WTC11 (cell line): ENCODE results near the gene UCP3. TPM values are rescaled to one million over a fixed set of nuclear protein-coding genes. Genes with fewer than 3 reads are reported as not detected.

Source experiments
- ATAC-seq: fragments of 200-7000 bp; cut with Tn5 transposase; 2 replicates; pipeline ENCODE4 v1.10.0; 2021; ENCODE audit warnings: mild to moderate bottlenecking, moderate library complexity
- CTCF ChIA-PET: fragments of 300-600 bp; sonication (Branson Sonifier 250); formaldehyde crosslinking; loops from one replicate; lab custom pipeline; 2021; ENCODE audit warnings: antibody characterized with exemption; lab: Charles Lee
- POLR2A ChIA-PET: fragments of 350-600 bp; sonication (Branson Sonifier 250); formaldehyde crosslinking; loops from one replicate; lab custom pipeline; 2021; ENCODE audit warnings: antibody characterized with exemption; lab: Charles Lee
- DNase-seq: peaks from one replicate; pipeline ENCODE4 v3.0.0; 2021; ENCODE audit warnings: low spot score
- H3K27ac Mint-ChIP-seq: 2 replicates; pipeline ENCODE4 v1.8.0; 2021; ENCODE audit warnings: mixed read lengths
- H3K27me3 Mint-ChIP-seq: 2 replicates; pipeline ENCODE4 v1.8.0; 2021; ENCODE audit warnings: low read depth, mild to moderate bottlenecking, moderate library complexity, mixed read lengths
- H3K36me3 Mint-ChIP-seq: 2 replicates; pipeline ENCODE4 v1.8.0; 2021; ENCODE audit warnings: mixed read lengths
- H3K4me1 Mint-ChIP-seq: 2 replicates; pipeline ENCODE4 v1.8.0; 2022; ENCODE audit warnings: mixed read lengths
- H3K4me3 Mint-ChIP-seq: 2 replicates; pipeline ENCODE4 v1.8.0; 2021; ENCODE audit warnings: mild to moderate bottlenecking, moderate library complexity, mixed read lengths
- H3K9me3 Mint-ChIP-seq: 2 replicates; pipeline ENCODE4 v1.8.0; 2021; ENCODE audit warnings: mixed read lengths
- ETV6 ChIP-seq: sonication (generic); formaldehyde crosslinking; IDR thresholded peaks from 2 replicates; pipeline ENCODE4 v1.8.1; 2022; ENCODE audit warnings: mild to moderate bottlenecking, missing genetic modification reagents
- MYBL2 ChIP-seq: sonication (generic); formaldehyde crosslinking; IDR thresholded peaks from 2 replicates; pipeline ENCODE4 v1.8.1; 2023; ENCODE audit warnings: mild to moderate bottlenecking, moderate library complexity, missing genetic modification reagents
- NR2C2 ChIP-seq: sonication (generic); formaldehyde crosslinking; IDR thresholded peaks from 2 replicates; pipeline ENCODE4 v1.8.0; 2022; ENCODE audit warnings: mild to moderate bottlenecking, missing genetic modification reagents
- SP1 ChIP-seq: sonication (generic); formaldehyde crosslinking; conservative IDR thresholded peaks from 2 replicates; pipeline ENCODE4 v1.8.1; 2022; ENCODE audit warnings: missing genetic modification reagents
- TEAD1 ChIP-seq: sonication (generic); formaldehyde crosslinking; IDR thresholded peaks from 2 replicates; pipeline ENCODE4 v1.8.0; 2022; ENCODE audit warnings: mild to moderate bottlenecking, missing genetic modification reagents
- TP53 ChIP-seq: sonication (generic); formaldehyde crosslinking; IDR thresholded peaks from 2 replicates; pipeline ENCODE4 v1.8.1; 2023; ENCODE audit warnings: mild to moderate bottlenecking, missing genetic modification reagents
- ZNF219 ChIP-seq: sonication (generic); formaldehyde crosslinking; IDR thresholded peaks from 2 replicates; pipeline ENCODE4 v1.8.0; 2023; ENCODE audit warnings: missing genetic modification reagents, mild to moderate bottlenecking, borderline replicate concordance
- total RNA-seq: library from RNA; stranded (reverse); gene quantifications from 3 replicates; pipeline ENCODE4 v1.2.3, GENCODE V29; 2021
- TF ChIP-seq, protein P1 (sequence below): sonication (generic); formaldehyde crosslinking; IDR thresholded peaks from 2 replicates; pipeline ENCODE4 v1.8.0; 2022; ENCODE audit warnings: missing genetic modification reagents
- TF ChIP-seq, protein P2 (sequence below): sonication (generic); formaldehyde crosslinking; IDR thresholded peaks from 2 replicates; pipeline ENCODE4 v1.8.1; 2023; ENCODE audit warnings: mild to moderate bottlenecking, missing genetic modification reagents, moderate library complexity
- TF ChIP-seq, protein P3 (sequence below): sonication (generic); formaldehyde crosslinking; IDR thresholded peaks from 2 replicates; pipeline ENCODE4 v1.8.0; 2023; ENCODE audit warnings: missing genetic modification reagents
- TF ChIP-seq, protein P4 (sequence below): fragments of 250-450 bp; sonication (Bioruptor Pico); IDR thresholded peaks from 2 replicates; pipeline ENCODE4 v1.9.0; 2021; ENCODE audit warnings: mild to moderate bottlenecking
- TF ChIP-seq, protein P5 (sequence below): fragments of 250-450 bp; sonication (Bioruptor Pico); IDR thresholded peaks from 2 replicates; pipeline ENCODE4 v1.9.0; 2021; ENCODE audit warnings: mild to moderate bottlenecking
- TF ChIP-seq, protein P6 (sequence below): sonication (generic); formaldehyde crosslinking; IDR thresholded peaks from 2 replicates; pipeline ENCODE4 v1.8.0; 2023; ENCODE audit warnings: mild to moderate bottlenecking, missing genetic modification reagents
- TF ChIP-seq, protein P7 (sequence below): fragments of 250-450 bp; sonication (Bioruptor Pico); conservative IDR thresholded peaks from 2 replicates; pipeline ENCODE4 v1.9.0; 2021; ENCODE audit warnings: mild to moderate bottlenecking

The UCP3 gene
- total RNA-seq, 1 experiment from 2014 or later, result 0.55 TPM

DNA sequence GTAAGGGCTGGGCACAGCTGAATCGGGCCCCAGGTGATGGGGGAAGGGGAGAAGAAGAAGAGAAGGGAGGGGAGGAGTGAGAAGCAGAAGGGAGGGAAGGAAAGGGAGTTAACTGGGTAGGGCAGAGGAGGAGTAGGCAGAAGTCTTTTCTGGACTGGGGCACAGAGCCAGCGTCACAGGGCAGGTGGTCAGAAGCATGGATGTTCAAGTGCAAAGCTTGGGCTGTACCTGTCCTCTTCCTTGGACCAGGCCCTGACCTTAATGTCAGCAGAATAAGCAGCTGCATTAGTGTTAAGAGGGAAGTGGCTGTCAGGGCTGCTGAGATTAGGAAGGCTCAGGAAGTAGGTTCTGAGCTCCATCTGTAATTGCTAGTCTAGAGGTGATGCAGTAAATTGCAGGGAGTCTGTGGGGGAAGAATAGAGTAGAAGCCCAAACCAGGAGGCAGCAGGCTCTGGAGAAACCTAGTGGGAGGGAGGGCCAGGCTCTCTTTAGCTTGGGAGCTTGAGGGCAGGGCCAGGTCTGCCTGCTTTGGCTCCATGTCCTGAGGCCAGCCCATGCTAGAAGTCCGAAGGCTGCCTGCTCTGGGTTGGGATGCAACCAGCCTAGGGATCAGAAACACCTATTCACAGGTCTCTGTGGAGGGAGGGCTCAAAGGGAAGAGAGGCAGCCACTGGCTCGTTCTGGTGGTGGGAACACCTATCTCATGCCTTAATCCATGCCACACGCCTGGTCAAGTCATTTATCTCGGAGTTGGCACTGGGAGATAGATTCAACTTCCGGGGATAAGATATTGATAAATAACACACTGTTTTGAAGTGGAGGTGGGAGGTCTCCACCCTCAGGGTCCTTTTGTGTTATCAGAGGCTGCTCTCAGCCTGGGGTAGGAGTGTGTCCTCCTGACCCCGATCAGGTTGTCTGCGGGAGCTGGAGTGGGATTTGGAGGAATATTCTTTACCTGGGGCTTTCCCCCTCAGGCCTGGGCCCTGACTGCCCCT, 1.7 kb upstream of the UCP3 start:
- H3K27ac Mint-ChIP-seq, result 0 out of 2 replicates have a peak overlapping the region, but pooled peaks have one; percentile 32
- H3K27me3 Mint-ChIP-seq, result no peaks in the 10 kb centered on the region
- ChIA-PET POLR2A (no interaction called here), CTCF (interaction anchor here (0.6 to 1.0 kb wide), 2 partner anchors 9 to 10 kb away, joined by 3 read pairs; no protein-coding TSS in a partner anchor)
- ATAC-seq (peak; percentile 66), DNase-seq (no peak)
- H3K4me3 Mint-ChIP-seq, result no peak overlapping the region
- no peaks in the 10 kb centered on the region for H3K9me3 Mint-ChIP-seq
- H3K36me3 Mint-ChIP-seq, result 0 out of 2 replicates have a peak, but pooled peaks cover 3% of the 10 kb centered on the region
- peaks cover 7% of the 10 kb centered on the region for H3K4me1 Mint-ChIP-seq
- TF ChIP-seq TEAD1 (CRISPR knock-in tag), result no peak
- TF ChIP-seq, protein P1, sequence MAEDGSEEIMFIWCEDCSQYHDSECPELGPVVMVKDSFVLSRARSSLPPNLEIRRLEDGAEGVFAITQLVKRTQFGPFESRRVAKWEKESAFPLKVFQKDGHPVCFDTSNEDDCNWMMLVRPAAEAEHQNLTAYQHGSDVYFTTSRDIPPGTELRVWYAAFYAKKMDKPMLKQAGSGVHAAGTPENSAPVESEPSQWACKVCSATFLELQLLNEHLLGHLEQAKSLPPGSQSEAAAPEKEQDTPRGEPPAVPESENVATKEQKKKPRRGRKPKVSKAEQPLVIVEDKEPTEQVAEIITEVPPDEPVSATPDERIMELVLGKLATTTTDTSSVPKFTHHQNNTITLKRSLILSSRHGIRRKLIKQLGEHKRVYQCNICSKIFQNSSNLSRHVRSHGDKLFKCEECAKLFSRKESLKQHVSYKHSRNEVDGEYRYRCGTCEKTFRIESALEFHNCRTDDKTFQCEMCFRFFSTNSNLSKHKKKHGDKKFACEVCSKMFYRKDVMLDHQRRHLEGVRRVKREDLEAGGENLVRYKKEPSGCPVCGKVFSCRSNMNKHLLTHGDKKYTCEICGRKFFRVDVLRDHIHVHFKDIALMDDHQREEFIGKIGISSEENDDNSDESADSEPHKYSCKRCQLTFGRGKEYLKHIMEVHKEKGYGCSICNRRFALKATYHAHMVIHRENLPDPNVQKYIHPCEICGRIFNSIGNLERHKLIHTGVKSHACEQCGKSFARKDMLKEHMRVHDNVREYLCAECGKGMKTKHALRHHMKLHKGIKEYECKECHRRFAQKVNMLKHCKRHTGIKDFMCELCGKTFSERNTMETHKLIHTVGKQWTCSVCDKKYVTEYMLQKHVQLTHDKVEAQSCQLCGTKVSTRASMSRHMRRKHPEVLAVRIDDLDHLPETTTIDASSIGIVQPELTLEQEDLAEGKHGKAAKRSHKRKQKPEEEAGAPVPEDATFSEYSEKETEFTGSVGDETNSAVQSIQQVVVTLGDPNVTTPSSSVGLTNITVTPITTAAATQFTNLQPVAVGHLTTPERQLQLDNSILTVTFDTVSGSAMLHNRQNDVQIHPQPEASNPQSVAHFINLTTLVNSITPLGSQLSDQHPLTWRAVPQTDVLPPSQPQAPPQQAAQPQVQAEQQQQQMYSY (CRISPR knock-in tag), result no peak
- TF ChIP-seq, protein P2, sequence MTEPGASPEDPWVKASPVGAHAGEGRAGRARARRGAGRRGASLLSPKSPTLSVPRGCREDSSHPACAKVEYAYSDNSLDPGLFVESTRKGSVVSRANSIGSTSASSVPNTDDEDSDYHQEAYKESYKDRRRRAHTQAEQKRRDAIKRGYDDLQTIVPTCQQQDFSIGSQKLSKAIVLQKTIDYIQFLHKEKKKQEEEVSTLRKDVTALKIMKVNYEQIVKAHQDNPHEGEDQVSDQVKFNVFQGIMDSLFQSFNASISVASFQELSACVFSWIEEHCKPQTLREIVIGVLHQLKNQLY, result no peak
- TF ChIP-seq, protein P3, sequence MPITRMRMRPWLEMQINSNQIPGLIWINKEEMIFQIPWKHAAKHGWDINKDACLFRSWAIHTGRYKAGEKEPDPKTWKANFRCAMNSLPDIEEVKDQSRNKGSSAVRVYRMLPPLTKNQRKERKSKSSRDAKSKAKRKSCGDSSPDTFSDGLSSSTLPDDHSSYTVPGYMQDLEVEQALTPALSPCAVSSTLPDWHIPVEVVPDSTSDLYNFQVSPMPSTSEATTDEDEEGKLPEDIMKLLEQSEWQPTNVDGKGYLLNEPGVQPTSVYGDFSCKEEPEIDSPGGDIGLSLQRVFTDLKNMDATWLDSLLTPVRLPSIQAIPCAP (CRISPR knock-in tag), result no peak

DNA sequence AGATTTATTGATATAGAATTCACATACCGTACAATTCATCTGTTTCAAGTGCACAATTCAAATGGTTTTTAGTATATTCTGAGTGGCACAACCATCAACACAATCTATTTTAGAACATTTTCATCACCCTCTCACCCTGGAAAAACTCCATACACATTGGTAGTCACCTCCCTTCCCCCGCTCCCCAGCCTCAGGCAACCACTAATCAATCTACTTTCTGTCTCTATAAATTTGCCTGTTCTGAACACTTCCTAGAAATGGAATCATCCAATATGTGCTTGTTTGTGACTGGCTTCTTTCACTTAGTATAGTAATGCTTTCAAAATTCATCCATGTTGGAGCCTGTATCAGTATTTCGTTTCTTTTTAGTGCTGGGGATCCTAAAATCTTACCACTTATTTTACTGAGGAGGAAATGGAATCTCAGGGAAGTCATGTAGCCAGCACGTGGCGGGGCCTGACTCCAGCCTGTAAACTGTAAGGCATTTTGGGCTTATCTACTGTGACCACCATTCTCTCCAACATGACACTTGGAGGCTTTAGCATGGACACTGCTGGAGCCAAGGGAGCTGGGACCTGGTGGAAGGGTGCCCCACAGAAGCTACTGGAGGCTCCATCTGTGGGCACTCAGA, 905 bp upstream of the UCP3 start:
- ChIA-PET POLR2A (no interaction called here), CTCF (interaction anchor here (0.6 to 1.0 kb wide), 2 partner anchors 9 to 10 kb away, joined by 3 read pairs; no protein-coding TSS in a partner anchor)
- Mint-ChIP-seq H3K4me3 (no peak overlapping the region), H3K36me3 (0 out of 2 replicates have a peak, but pooled peaks cover 3% of the 10 kb centered on the region), H3K9me3 (no peaks in the 10 kb centered on the region), H3K27me3 (no peaks in the 10 kb centered on the region), H3K4me1 (peaks cover 10% of the 10 kb centered on the region), H3K27ac (no peak overlapping the region)
- DNase-seq (no peak), ATAC-seq (no peak)
- TF ChIP-seq, protein P4, sequence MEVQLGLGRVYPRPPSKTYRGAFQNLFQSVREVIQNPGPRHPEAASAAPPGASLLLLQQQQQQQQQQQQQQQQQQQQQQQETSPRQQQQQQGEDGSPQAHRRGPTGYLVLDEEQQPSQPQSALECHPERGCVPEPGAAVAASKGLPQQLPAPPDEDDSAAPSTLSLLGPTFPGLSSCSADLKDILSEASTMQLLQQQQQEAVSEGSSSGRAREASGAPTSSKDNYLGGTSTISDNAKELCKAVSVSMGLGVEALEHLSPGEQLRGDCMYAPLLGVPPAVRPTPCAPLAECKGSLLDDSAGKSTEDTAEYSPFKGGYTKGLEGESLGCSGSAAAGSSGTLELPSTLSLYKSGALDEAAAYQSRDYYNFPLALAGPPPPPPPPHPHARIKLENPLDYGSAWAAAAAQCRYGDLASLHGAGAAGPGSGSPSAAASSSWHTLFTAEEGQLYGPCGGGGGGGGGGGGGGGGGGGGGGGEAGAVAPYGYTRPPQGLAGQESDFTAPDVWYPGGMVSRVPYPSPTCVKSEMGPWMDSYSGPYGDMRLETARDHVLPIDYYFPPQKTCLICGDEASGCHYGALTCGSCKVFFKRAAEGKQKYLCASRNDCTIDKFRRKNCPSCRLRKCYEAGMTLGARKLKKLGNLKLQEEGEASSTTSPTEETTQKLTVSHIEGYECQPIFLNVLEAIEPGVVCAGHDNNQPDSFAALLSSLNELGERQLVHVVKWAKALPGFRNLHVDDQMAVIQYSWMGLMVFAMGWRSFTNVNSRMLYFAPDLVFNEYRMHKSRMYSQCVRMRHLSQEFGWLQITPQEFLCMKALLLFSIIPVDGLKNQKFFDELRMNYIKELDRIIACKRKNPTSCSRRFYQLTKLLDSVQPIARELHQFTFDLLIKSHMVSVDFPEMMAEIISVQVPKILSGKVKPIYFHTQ, result no peak
- TF ChIP-seq, protein P5, sequence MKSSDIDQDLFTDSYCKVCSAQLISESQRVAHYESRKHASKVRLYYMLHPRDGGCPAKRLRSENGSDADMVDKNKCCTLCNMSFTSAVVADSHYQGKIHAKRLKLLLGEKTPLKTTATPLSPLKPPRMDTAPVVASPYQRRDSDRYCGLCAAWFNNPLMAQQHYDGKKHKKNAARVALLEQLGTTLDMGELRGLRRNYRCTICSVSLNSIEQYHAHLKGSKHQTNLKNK (CRISPR knock-in tag), result no peak
- TF ChIP-seq SP1 (CRISPR knock-in tag) (no peak), TP53 (no peak), MYBL2 (no peak), ETV6 (no peak), ZNF219 (no peak), NR2C2 (CRISPR knock-in tag) (no peak)
- TF ChIP-seq, protein P6, sequence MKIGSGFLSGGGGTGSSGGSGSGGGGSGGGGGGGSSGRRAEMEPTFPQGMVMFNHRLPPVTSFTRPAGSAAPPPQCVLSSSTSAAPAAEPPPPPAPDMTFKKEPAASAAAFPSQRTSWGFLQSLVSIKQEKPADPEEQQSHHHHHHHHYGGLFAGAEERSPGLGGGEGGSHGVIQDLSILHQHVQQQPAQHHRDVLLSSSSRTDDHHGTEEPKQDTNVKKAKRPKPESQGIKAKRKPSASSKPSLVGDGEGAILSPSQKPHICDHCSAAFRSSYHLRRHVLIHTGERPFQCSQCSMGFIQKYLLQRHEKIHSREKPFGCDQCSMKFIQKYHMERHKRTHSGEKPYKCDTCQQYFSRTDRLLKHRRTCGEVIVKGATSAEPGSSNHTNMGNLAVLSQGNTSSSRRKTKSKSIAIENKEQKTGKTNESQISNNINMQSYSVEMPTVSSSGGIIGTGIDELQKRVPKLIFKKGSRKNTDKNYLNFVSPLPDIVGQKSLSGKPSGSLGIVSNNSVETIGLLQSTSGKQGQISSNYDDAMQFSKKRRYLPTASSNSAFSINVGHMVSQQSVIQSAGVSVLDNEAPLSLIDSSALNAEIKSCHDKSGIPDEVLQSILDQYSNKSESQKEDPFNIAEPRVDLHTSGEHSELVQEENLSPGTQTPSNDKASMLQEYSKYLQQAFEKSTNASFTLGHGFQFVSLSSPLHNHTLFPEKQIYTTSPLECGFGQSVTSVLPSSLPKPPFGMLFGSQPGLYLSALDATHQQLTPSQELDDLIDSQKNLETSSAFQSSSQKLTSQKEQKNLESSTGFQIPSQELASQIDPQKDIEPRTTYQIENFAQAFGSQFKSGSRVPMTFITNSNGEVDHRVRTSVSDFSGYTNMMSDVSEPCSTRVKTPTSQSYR (CRISPR knock-in tag), result no peak
- TF ChIP-seq, protein P7, sequence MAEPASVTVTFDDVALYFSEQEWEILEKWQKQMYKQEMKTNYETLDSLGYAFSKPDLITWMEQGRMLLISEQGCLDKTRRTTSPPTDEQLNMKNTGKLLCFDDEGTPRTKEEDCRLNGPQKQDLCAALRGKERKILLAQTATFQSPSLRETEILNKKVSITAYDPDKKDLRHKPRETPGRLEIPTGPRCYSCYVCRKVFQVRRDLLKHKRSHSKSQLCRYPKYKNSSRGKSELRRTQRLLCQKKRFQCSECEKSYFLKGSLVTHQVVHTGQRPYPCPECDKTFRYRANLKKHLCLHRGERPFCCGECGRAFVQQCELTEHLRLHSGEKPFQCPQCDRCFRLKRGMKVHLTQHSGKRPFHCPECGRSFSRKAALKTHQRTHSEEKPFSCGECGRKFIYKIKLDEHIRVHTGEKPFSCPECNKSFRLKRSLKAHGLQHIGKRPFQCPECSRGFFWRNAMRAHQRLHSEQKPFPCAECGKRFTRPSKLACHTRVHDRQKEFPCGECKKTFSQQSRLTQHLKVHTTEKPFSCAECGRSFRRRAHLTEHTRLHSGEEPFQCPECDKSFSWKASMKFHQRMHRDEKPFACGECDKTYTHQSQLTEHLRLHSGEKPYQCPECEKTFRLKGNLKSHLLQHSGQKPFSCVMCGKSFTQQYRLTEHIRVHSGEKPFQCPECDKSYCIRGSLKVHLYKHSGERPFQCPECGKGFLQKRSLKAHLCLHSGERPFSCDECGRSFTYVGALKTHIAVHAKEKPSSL (CRISPR knock-in tag), result no peak
